Loucy (cell line): ENCODE results near the gene AIFM2.

ENCODE experiments used
- H2AFZ ChIP-seq: fragments of 200-600 bp; sonication (generic); 2 replicates; pipeline ENCODE4 v1.6.0; 2016; ENCODE audit warnings: antibody characterized with exemption, mild to moderate bottlenecking, low read length, moderate library complexity
- H3F3A ChIP-seq: fragments of 200-600 bp; 2 replicates; pipeline ENCODE4 v1.6.0; 2016; ENCODE audit warnings: antibody characterized with exemption, low read depth, mild to moderate bottlenecking
- H3K27me3 ChIP-seq: fragments of 200-600 bp; sonication (generic); 2 replicates; pipeline ENCODE4 v1.6.1; 2014; ENCODE audit warnings: low read length, mild to moderate bottlenecking; ENCODE audit not compliant: insufficient read depth, poor library complexity, severe bottlenecking
- H3K36me3 ChIP-seq: fragments of 200-600 bp; sonication (generic); 2 replicates; pipeline ENCODE4 v1.6.1; 2016; ENCODE audit warnings: low read length; ENCODE audit not compliant: insufficient read depth
- H3K4me1 ChIP-seq: fragments of 200-600 bp; sonication (generic); 2 replicates; pipeline ENCODE4 v1.5.1; 2014; ENCODE audit warnings: low read length, mild to moderate bottlenecking; ENCODE audit not compliant: insufficient read depth, poor library complexity, severe bottlenecking
- H3K4me2 ChIP-seq: fragments of 200-600 bp; sonication (generic); 2 replicates; pipeline ENCODE4 v1.6.0; 2014; ENCODE audit warnings: antibody characterized with exemption, low read length, low read depth, mild to moderate bottlenecking; ENCODE audit not compliant: poor library complexity, severe bottlenecking
- H3K4me3 ChIP-seq: fragments of 200-600 bp; sonication (generic); 2 replicates; pipeline ENCODE4 v1.5.1; 2014; ENCODE audit warnings: low read length, mild to moderate bottlenecking, mixed read lengths; ENCODE audit not compliant: poor library complexity, severe bottlenecking
- H3K79me2 ChIP-seq: fragments of 200-600 bp; sonication (generic); 2 replicates; pipeline ENCODE4 v1.6.1; 2014; ENCODE audit warnings: low read length; ENCODE audit not compliant: insufficient read depth
- H3K9ac ChIP-seq: fragments of 200-600 bp; sonication (generic); 2 replicates; pipeline ENCODE4 v1.6.0; 2014; ENCODE audit warnings: mild to moderate bottlenecking, low read depth, low read length, moderate library complexity; ENCODE audit not compliant: poor library complexity, severe bottlenecking
- H3K9me2 ChIP-seq: fragments of 200-600 bp; sonication (generic); replicated peaks from 2 replicates; pipeline ENCODE4 v1.6.1; 2016; ENCODE audit warnings: low read depth, low read length, mixed read lengths
- H3K9me3 ChIP-seq: fragments of 200-600 bp; sonication (generic); 2 replicates; pipeline ENCODE4 v1.6.1; 2014; ENCODE audit warnings: mild to moderate bottlenecking, antibody characterized with exemption, low read length, low read depth; ENCODE audit not compliant: insufficient read depth
- H4K20me1 ChIP-seq: fragments of 200-600 bp; sonication (generic); 2 replicates; pipeline ENCODE4 v1.6.0; 2014; ENCODE audit warnings: antibody characterized with exemption, low read length, mild to moderate bottlenecking; ENCODE audit not compliant: insufficient read depth, poor library complexity, severe bottlenecking
- CTCF ChIP-seq: fragments of 200-600 bp; sonication (generic); conservative IDR thresholded peaks from 2 replicates; pipeline ENCODE4 v1.5.1; 2014; ENCODE audit warnings: mild to moderate bottlenecking, antibody characterized with exemption, low read length
- EZH2phosphoT487 ChIP-seq: fragments of 200-600 bp; IDR thresholded peaks from 2 replicates; pipeline ENCODE4 v1.6.1; 2018; ENCODE audit warnings: antibody characterized with exemption, mild to moderate bottlenecking, moderate library complexity, borderline replicate concordance

The AIFM2 gene

GRCh38 chr10:70137927-70138883 lies 5.6 kb upstream of the AIFM2 start:
- no peak overlapping the region for H3K4me2 ChIP-seq
- no peaks in the 10 kb centered on the region for H3K9me3 ChIP-seq
- H3K36me3 ChIP-seq, result no peaks in the 10 kb centered on the region
- no peak overlapping the region for H3K9ac ChIP-seq
- no peaks in the 10 kb centered on the region for H3K27me3 ChIP-seq
- no peak overlapping the region for H2AFZ ChIP-seq
- H3K4me1 ChIP-seq, result no peaks in the 10 kb centered on the region
- H4K20me1 ChIP-seq, result no peaks in the 10 kb centered on the region
- H3K79me2 ChIP-seq, result no peaks in the 10 kb centered on the region
- no peak overlapping the region for H3K4me3 ChIP-seq
- TF ChIP-seq CTCF (no peak), EZH2phosphoT487 (no peak)
- H3F3A ChIP-seq, result no peaks in the 10 kb centered on the region
- no peaks in the 10 kb centered on the region for H3K9me2 ChIP-seq

- Histone ChIP-seq H3K4me1 (no peaks in the 10 kb centered on the region), H2AFZ (no peak overlapping the region), H3K9ac (no peak overlapping the region), H3K79me2 (no peaks in the 10 kb centered on the region), H3K27me3 (no peaks in the 10 kb centered on the region), H3K4me2 (no peak overlapping the region), H3K4me3 (no peak overlapping the region), H4K20me1 (no peaks in the 10 kb centered on the region), H3K9me2 (no peaks in the 10 kb centered on the region), H3F3A (no peaks in the 10 kb centered on the region), H3K9me3 (no peaks in the 10 kb centered on the region), H3K36me3 (no peaks in the 10 kb centered on the region)
- TF ChIP-seq CTCF (no peak), EZH2phosphoT487 (no peak)
Observed at GRCh38 chr10:70137135-70137534, 4.5 kb upstream of the AIFM2 start.

GRCh38 chr10:70135684-70136083 lies 3.1 kb upstream of the AIFM2 start:
- Histone ChIP-seq H3K4me3 (no peak overlapping the region), H3K36me3 (no peaks in the 10 kb centered on the region), H3K4me2 (no peak overlapping the region), H3K9me3 (no peaks in the 10 kb centered on the region), H3K27me3 (no peaks in the 10 kb centered on the region), H3F3A (no peaks in the 10 kb centered on the region), H3K4me1 (no peaks in the 10 kb centered on the region), H2AFZ (no peak overlapping the region), H3K9me2 (no peaks in the 10 kb centered on the region), H3K9ac (no peak overlapping the region), H4K20me1 (no peaks in the 10 kb centered on the region), H3K79me2 (no peaks in the 10 kb centered on the region)
- TF ChIP-seq CTCF (no peak), EZH2phosphoT487 (no peak)
